ENCODE measurements around the gene LATS2.
A peak's percentile ranks its signal among the peaks of the same experiment; 100 is the strongest.
"Not testable (repeated sequence)": the region's sequence is repeated elsewhere in the genome, so short reads cannot be mapped to it uniquely, and the experiment has no call there.

Gene LATS2

GRCh38 chr13:20964904-20965303 lies 96.5 kb downstream of the LATS2 start:
- DNase-seq (ENCODE audit: low read depth), result no peak

DNA sequence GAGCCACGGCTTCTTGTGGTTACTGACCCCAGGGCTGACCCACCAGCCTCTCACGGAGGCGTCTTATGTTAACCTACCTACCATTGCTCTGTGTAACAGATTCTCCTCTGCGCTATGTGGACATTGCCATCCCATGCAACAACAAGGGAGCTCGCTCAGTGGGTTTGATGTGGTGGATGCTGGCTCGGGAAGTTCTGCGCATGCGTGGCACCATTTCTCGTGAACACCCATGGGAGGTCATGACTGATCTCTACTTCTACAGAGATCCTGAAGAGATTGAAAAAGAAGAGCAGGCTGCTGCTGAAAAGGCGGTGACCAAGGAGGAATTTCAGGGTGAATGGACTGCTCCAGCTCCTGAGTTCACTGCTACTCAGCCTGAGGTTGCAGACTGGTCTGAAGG lies 99.7 kb downstream of the LATS2 start:
- DNase-seq (ENCODE audit: low read depth), result not testable (repeated sequence)

DNA sequence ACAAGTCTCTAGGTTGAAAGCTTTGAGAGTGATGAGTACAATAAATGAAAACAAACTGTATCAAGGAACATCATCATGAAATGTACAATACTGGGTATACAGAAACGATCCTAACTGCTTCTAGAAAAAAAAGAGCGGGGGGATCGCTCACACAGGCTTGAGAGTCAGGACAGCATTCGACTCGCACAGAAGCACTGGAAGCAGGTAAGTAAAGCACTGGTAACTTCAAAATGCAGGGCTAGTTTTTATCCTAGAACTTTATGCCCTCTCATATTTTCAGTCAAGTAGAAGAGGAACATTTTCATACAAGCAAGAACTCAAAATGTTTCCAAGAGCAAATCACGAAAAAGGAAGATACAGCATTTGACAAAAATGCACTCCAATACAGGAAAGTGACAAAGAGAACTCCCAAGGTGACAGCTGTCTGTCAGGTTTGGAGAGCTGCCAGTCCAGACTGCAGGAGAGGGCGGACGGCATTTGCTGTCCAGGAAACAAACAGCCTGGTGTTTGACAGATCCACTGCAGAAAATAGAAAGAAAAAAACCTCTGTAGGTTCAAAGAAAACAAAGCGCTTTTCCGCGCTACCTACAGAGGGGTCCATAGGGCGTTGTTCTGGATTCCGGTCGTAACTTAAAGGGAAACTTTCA lies 100.6 kb downstream of the LATS2 start:
- DNase-seq (ENCODE audit: low read depth), result no peak

DNA sequence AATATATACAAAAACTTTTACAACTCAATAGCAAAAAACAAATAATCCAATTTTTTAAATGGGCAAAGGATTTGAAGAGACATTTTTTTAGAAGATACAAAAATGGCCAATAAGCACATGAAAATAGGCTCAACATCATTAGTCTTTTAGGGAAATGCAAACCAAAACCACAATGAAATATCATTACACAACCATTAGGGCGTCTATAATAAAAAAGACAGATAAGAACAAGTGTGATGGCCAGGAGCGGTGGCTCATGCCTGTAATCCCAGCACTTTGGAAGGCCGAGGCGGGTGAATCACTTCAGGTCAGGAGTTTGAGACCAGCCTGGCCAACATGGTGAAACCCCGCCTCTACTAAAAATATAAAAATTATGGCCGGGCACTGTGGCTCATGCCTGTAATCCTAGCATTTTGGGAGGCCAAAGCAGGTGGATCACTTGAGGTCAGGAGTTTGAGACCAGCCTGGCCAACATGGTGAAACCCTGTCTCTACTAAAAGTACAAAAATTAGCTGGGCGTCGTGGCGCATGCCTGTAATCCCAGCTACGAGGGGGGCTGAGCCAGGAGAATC lies 104.3 kb downstream of the LATS2 start:
- DNase-seq (ENCODE audit: low read depth), result not testable (repeated sequence)

DNA sequence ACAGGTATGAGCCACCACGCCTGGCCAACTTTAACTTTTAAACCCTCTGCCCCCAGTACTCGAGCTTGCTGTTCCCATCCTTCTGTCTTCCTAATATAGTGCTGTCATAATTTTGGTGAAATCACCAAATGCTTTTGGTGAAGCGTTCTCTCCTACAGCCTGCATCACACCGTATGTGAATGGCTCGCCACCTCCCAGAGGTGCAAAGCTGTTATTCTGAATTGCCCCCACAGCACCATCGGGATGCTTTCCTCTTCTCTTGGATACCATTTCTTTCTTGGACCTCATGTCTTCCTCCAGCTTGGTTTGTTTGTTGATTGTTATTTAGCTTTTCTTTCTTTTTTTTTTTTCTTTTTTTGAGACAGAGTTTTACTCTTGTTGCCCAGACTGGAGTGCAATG lies 105.9 kb downstream of the LATS2 start:
- no peak for DNase-seq (ENCODE audit: low read depth)

DNA sequence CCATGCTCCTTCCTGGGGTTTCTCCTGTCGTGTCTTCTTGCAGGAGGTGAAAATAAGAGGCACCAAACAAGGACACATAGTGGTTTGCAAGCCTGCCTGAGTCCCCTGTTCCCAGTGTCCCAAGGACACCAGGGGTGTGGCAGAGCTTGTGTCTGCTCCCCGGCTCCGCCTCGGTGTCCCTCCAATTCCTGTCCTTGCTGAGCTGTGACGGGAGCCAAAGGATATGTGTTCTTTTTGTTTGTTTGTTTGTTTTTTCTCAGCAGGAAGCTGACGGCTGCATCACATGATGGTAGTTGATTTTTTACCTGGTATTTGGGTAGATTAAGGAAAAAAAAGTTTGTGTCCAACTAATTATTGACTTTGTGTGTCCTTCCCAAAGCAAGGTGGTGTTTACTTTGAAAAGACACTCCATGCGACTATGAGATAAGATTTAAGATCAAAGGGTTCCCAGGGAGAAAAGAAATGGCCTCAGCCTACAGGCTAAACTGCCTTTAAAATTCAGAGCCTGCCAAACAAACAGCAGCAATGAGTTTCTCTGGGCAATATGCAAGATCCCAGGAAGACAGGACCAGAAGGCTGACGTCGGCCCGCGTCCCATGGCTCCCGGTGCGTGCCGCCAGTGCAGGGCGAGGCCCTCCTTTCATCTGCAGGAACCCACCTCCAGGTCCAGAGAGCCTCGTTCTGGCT lies 108.0 kb downstream of the LATS2 start:
- DNase-seq (ENCODE audit: low read depth), result no peak

GRCh38 chr13:20952838-20953237 lies 108.5 kb downstream of the LATS2 start:
- DNase-seq (ENCODE audit: low read depth), result no peak

DNA sequence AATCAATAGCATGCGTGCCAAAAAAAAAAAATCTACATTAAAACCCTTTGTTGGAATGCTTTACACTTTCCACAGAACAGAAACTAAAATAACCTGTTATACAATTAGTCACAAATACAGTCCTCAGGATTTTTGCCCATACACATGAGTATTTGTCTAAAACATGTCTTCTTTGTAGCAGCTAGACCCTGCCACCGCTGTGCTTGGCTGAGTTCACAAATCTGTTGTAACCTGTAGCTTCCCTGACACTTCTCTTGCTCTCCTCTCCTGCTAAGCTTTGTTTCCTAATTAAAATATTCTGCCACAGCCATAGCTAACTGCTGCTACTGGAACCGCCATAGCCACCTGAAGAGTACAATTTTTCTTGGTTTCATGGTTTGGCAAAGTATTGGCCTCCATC lies 113.4 kb downstream of the LATS2 start:
- not testable (repeated sequence) for DNase-seq (ENCODE audit: low read depth)

- DNase-seq (ENCODE audit: low read depth), result no peak
Measured at GRCh38 chr13:20945952-20946383, 115.4 kb downstream of the LATS2 start.

DNA sequence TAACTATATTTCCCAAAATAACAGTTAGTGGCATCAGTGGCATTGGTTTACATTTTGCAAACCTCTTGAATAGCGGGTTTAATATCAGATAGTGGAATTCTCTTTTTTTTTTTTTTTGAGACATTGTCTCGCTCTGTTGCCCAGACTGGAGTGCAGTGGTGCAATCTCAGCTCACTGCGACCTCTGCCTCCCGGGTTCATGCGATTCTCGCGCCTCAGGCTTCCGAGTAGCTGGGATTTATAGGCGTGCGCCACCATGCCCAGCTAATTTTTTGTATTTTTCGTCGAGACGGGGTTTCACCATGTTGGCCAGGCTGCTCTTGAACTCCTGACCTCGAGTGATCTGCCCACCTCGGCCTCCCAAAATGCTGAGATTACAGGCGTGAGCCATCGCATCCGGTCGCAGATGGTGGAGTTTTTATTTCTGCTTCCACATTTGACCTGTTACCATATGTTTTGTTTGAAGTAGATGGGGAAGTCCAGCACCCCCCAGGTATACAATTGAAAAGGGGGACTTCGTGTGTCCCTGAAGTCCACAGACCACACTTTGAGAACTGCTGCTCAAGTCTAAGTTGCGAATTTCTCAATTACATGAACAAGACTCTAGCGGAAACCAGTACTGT lies 118.3 kb downstream of the LATS2 start:
- DNase-seq (ENCODE audit: low read depth), result no peak

GRCh38 chr13:20940511-20940910 lies 120.9 kb downstream of the LATS2 start:
- DNase-seq (ENCODE audit: low read depth), result not testable (repeated sequence)

GRCh38 chr13:20940083-20940482 lies 121.3 kb downstream of the LATS2 start:
- peak; percentile 56 for DNase-seq (ENCODE audit: low read depth)

GRCh38 chr13:20939662-20940061 lies 121.7 kb downstream of the LATS2 start:
- DNase-seq (ENCODE audit: low read depth), result no peak

DNA sequence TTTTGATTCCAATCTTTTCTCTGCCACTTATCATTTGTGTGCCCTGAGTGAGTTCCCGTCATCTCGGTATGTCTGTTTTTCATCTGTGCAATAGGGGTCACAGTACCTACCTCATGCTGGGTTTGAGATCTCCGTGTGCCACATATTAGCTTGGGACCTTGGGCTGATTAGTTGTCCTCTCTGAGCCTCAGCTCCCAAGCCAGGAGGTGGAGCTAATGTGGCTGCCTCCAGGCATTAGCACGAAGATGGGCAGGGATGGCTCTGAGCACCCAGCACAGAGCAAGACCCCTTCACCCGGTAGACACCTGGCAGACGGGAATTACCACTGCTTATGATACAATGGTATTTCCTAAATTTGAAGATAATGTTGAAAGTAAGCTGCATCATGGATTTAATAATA lies 123.1 kb downstream of the LATS2 start:
- DNase-seq (ENCODE audit: low read depth), result no peak

DNA sequence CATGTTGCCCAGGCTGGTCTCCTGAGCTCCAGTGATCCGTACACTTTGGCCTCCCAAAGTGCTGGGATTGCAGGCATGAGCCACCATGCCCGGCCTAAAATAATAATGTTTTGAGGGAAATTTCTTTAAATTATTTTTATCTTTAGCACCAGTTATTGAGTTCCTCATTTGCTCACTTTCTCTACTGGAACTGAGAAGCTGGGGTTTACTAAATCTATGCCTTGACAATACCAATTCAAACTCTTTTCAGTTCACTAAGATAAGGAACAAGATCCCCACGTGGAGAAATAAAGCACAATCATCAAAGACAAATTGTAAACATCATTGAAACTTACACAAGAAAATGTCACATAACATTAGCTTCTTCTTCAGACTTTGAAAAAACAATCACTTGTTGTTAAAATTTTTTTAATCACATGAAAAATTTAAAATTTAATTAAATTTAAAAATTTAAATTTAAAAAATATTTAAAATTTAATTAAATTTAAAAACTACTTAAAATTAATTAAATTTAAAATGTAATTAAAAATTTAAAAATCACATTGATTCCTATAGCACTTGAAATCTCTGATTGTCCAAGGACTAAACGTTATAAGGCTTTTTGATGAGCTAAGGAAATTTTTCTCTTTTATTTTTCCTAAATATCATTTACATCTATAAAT lies 133.7 kb downstream of the LATS2 start:
- no peak for DNase-seq (ENCODE audit: low read depth)

DNA sequence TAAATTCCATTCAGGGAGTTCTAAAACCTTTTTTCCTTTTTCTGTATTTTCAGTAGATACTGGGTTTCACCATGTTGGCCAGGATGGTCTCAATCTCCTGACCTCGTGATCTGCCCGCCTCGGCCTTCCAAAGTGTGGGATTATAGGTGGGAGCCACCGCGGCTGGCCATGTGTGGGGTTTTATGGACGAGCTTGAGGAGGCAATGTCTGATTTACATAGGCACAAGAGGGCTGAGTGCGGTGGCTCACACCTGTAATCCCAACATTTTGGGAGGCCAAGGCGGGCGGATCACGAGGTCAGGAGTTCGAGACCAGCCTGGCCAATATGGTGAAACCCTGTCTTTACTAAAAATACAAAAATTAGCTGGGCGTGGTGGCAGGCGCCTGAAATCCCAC lies 136.0 kb downstream of the LATS2 start:
- DNase-seq (ENCODE audit: low read depth), result not testable (repeated sequence)

- DNase-seq (ENCODE audit: low read depth), result peak; percentile 66
Measured at GRCh38 chr13:20924758-20925394, 136.5 kb downstream of the LATS2 start.

DNA sequence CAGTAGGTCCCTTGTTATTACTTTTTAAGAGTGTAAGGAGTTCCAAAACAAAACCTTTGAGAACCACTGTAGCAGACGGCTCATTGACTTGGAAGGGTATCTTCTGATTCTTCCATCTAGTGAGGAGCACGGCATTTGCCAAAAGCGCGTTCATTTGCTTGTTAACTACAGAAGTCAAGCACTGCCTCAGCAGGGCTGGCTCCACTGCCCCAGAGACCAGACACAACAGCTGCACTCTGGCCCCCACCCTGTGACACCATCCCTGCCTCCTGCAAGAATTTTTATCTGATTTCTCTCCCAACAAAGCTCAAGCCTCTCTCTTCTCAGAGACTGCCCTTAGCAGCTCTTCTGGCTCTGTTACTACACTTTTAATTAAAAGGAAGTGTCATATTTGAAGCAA lies 138.1 kb downstream of the LATS2 start:
- DNase-seq (ENCODE audit: low read depth), result no peak

Data from fibroblast of gingiva (primary cell).